HCT116 (cell line): ENCODE results near the gene ZNF524. TPM values are rescaled to one million over a fixed set of nuclear protein-coding genes. Genes with fewer than 3 reads are reported as not detected.

Experiments used
- ATAC-seq: fragments of 200-7000 bp; cut with Tn5 transposase; 2 replicates; pipeline ENCODE4 v1.9.1; 2020; ENCODE audit warnings: mild to moderate bottlenecking, moderate library complexity
- BruUV-seq: library from RNA; stranded (reverse); fragments of 400-500 nt; replicated peaks from 2 replicates; lab custom pipeline; 2021; lab: Mats Ljungman, UMichigan
- CTCF ChIA-PET: fragments of 300-600 bp; sonication (Branson Sonifier 250); formaldehyde crosslinking; loops from one replicate; lab custom pipeline; 2021; ENCODE audit warnings: antibody characterized with exemption; lab: Charles Lee
- POLR2A ChIA-PET: fragments of 300-600, 350-600 bp; sonication (Branson Sonifier 250); formaldehyde crosslinking; loops from one replicate; lab custom pipeline; 2021; ENCODE audit warnings: antibody characterized with exemption; lab: Charles Lee
- RAD21 ChIA-PET, 2 experiments: fragments of 300-600 bp; sonication (Branson Sonifier 250); formaldehyde crosslinking; loops; one replicate each; lab custom pipeline; 2023; ENCODE audit warnings: low total read pairs in 2 of 2; ENCODE audit not compliant: uncharacterized antibody in 2 of 2, unreplicated experiment in 2 of 2, low non-redundant PET in 1 of 2; lab: Charles Lee
- DNase-seq: peaks from one replicate; pipeline ENCODE4 v3.0.0-alpha.2; 2010; ENCODE audit warnings: low read depth, low spot score
- H2AFZ ChIP-seq: fragments of 200-600 bp; shearing (Covaris generic), sonication (generic); 2 replicates; pipeline ENCODE4 v1.6.1; 2017; ENCODE audit warnings: low read depth, mixed run types, mixed read lengths, antibody characterized with exemption, low read length; ENCODE audit not compliant: poor library complexity, severe bottlenecking
- H3K27ac ChIP-seq: 2 replicates; pipeline ENCODE4 v1.5.1; 2012; ENCODE audit warnings: low read depth, low read length
- H3K27me3 ChIP-seq: fragments of 200-600 bp; sonication (generic); 2 replicates; pipeline ENCODE4 v1.6.1; 2016; ENCODE audit warnings: mixed run types, low read length, mixed read lengths; ENCODE audit not compliant: insufficient read depth
- H3K36me3 ChIP-seq, 2 experiments: fragments of 200-500 bp in 1 of 2; fragments of 200-600 bp in 1 of 2; sonication (Bioruptor generic) in 1 of 2; sonication (generic) in 1 of 2; 2 replicates each; pipeline versions ENCODE4 v1.5.1 to v1.6.1; 2014 to 2016; ENCODE audit warnings: low read length in 2 of 2, inconsistent platforms in 1 of 2, mixed read lengths in 1 of 2, mixed run types in 1 of 2; ENCODE audit not compliant: insufficient read depth in 2 of 2, control insufficient read depth in 1 of 2
- H3K4me1 ChIP-seq, 2 experiments: fragments of 200-600 bp in 1 of 2; sonication (generic) in 1 of 2; 2 replicates each; pipeline versions ENCODE4 v1.5.1 to v1.6.1; 2012 to 2017; ENCODE audit warnings: low read length in 2 of 2, inconsistent platforms in 1 of 2, mild to moderate bottlenecking in 1 of 2, mixed read lengths in 1 of 2, mixed run types in 1 of 2, moderate library complexity in 1 of 2; ENCODE audit not compliant: insufficient read depth in 2 of 2, control insufficient read depth in 1 of 2
- H3K4me2 ChIP-seq: fragments of 200-600 bp; sonication (generic); 2 replicates; pipeline ENCODE4 v1.6.1; 2017; ENCODE audit warnings: mixed run types, low read length, mixed read lengths
- H3K4me3 ChIP-seq, 2 experiments: fragments of 200-600 bp in 1 of 2; sonication (generic) in 1 of 2; replicated peaks in 1 of 2; 2 replicates each; pipeline ENCODE4 v1.5.1; 2011 to 2016; ENCODE audit warnings: low read length in 2 of 2, control low read depth in 1 of 2, low read depth in 1 of 2, mild to moderate bottlenecking in 1 of 2, mixed read lengths in 1 of 2, mixed run types in 1 of 2
- H3K79me2 ChIP-seq: fragments of 200-600 bp; sonication (generic); 2 replicates; pipeline ENCODE4 v1.6.1; 2017; ENCODE audit warnings: mild to moderate bottlenecking, mixed run types, low read length, moderate library complexity, mixed read lengths; ENCODE audit not compliant: insufficient read depth
- H3K9ac ChIP-seq: fragments of 200-600 bp; sonication (generic); 2 replicates; pipeline ENCODE4 v1.6.1; 2016; ENCODE audit warnings: low read length, mixed read lengths
- H3K9me2 ChIP-seq: fragments of 200-600 bp; sonication (generic), shearing (Covaris generic); 2 replicates; pipeline ENCODE4 v1.6.1; 2017; ENCODE audit warnings: mixed run types, mild to moderate bottlenecking, moderate library complexity; ENCODE audit not compliant: insufficient read depth
- H3K9me3 ChIP-seq, 2 experiments: fragments of 200-500 bp in 1 of 2; fragments of 200-600 bp in 1 of 2; sonication (Bioruptor generic) in 1 of 2; sonication (generic) in 1 of 2; 2 replicates each; pipeline ENCODE4 v1.6.1; 2014 to 2017; ENCODE audit warnings: low read length in 2 of 2, mixed read lengths in 2 of 2, inconsistent platforms in 1 of 2, low read depth in 1 of 2, mild to moderate bottlenecking in 1 of 2, mixed run types in 1 of 2, moderate library complexity in 1 of 2; ENCODE audit not compliant: control insufficient read depth in 1 of 2, insufficient read depth in 1 of 2
- H4K20me1 ChIP-seq: fragments of 200-600 bp; sonication (generic), shearing (Covaris generic); 2 replicates; pipeline ENCODE4 v1.6.1; 2017; ENCODE audit warnings: mixed run types, mild to moderate bottlenecking, moderate library complexity; ENCODE audit not compliant: insufficient read depth
- CEBPB ChIP-seq: IDR thresholded peaks from 2 replicates; pipeline ENCODE4 v1.6.1; 2012; ENCODE audit warnings: low read depth
- EGR1 ChIP-seq: IDR thresholded peaks from 2 replicates; pipeline ENCODE4 v1.6.1; 2012; ENCODE audit warnings: low read depth
- ELF1 ChIP-seq: IDR thresholded peaks from 2 replicates; pipeline ENCODE4 v1.6.1; 2012; ENCODE audit warnings: low read depth, borderline replicate concordance
- EZH2 ChIP-seq: fragments of 200-600 bp; sonication (generic); IDR thresholded peaks from 2 replicates; pipeline ENCODE4 v1.6.1; 2017; ENCODE audit warnings: antibody characterized with exemption, mixed run types
- EZH2phosphoT487 ChIP-seq: fragments of 200-600 bp; IDR thresholded peaks from 2 replicates; pipeline ENCODE4 v1.6.1; 2018; ENCODE audit warnings: antibody characterized with exemption, borderline replicate concordance
- FOSL1 ChIP-seq: IDR thresholded peaks from 2 replicates; pipeline ENCODE4 v1.6.1; 2012; ENCODE audit warnings: low read depth
- JUND ChIP-seq: IDR thresholded peaks from 2 replicates; pipeline ENCODE4 v1.6.1; 2012
- POLR2A ChIP-seq: IDR thresholded peaks from 2 replicates; pipeline ENCODE4 v1.7.0; 2011; ENCODE audit warnings: borderline replicate concordance; ENCODE audit not compliant: insufficient read depth, insufficient read length; ENCODE audit errors: extremely low read depth
- POLR2AphosphoS5 ChIP-seq: IDR thresholded peaks from 2 replicates; pipeline ENCODE4 v1.6.1; 2011; ENCODE audit warnings: mild to moderate bottlenecking, low read depth, low read length, moderate library complexity
- RAD21 ChIP-seq: IDR thresholded peaks from 2 replicates; pipeline ENCODE4 v1.6.1; 2012; ENCODE audit warnings: low read depth, mild to moderate bottlenecking
- REST ChIP-seq: IDR thresholded peaks from 2 replicates; pipeline ENCODE4 v1.6.1; 2012; ENCODE audit warnings: low read depth
- SIN3A ChIP-seq: IDR thresholded peaks from 2 replicates; pipeline ENCODE4 v1.6.1; 2012; ENCODE audit warnings: low read depth
- SP1 ChIP-seq: IDR thresholded peaks from 2 replicates; pipeline ENCODE4 v1.6.1; 2012; ENCODE audit warnings: low read depth
- SRF ChIP-seq: IDR thresholded peaks from 2 replicates; pipeline ENCODE4 v1.6.1; 2012; ENCODE audit warnings: low read depth
- TCF7L2 ChIP-seq: IDR thresholded peaks from 2 replicates; pipeline ENCODE4 v1.7.0; 2011; ENCODE audit warnings: borderline replicate concordance, inconsistent platforms; ENCODE audit not compliant: insufficient read depth, insufficient read length; ENCODE audit errors: extremely low read depth
- YY1 ChIP-seq: IDR thresholded peaks from 2 replicates; pipeline ENCODE4 v1.6.1; 2011; ENCODE audit warnings: low read length, low read depth, moderate library complexity, mild to moderate bottlenecking; ENCODE audit not compliant: insufficient replicate concordance; ENCODE audit errors: extremely low read depth
- ZBTB33 ChIP-seq: IDR thresholded peaks from 2 replicates; pipeline ENCODE4 v1.6.1; 2011; ENCODE audit warnings: mild to moderate bottlenecking, low read length, moderate library complexity; ENCODE audit not compliant: insufficient replicate concordance; ENCODE audit errors: extremely low read depth
- ZNF274 ChIP-seq: fragments of 200-500 bp; sonication (Bioruptor generic); IDR thresholded peaks from 2 replicates; pipeline ENCODE4 v1.6.1; 2014; ENCODE audit warnings: mild to moderate bottlenecking, low read depth, low read length, inconsistent platforms
- intact Hi-C: fragments of 100-400 bp; cut with micrococcal nuclease; formaldehyde crosslinking; loops from 2 replicates; pipeline ENCODE4 v1.10.0; 2022
- total RNA-seq: library from RNA; stranded (reverse); gene quantifications from one replicate; pipeline ENCODE4 v1.2.1, GENCODE V29; 2021; ENCODE audit not compliant: unreplicated experiment

Gene ZNF524
- total RNA-seq, 1 experiment from 2014 or later = 17.2 TPM

GRCh38 chr19:55615543-55616394, 15.7 kb downstream of the ZNF524 start (continued):
- TF ChIP-seq EZH2phosphoT487 (no peak), ZBTB33 (no peak), POLR2AphosphoS5 (no peak), TCF7L2 (no peak)
- TF ChIP-seq, all 23 proteins: peak for 0

DNA sequence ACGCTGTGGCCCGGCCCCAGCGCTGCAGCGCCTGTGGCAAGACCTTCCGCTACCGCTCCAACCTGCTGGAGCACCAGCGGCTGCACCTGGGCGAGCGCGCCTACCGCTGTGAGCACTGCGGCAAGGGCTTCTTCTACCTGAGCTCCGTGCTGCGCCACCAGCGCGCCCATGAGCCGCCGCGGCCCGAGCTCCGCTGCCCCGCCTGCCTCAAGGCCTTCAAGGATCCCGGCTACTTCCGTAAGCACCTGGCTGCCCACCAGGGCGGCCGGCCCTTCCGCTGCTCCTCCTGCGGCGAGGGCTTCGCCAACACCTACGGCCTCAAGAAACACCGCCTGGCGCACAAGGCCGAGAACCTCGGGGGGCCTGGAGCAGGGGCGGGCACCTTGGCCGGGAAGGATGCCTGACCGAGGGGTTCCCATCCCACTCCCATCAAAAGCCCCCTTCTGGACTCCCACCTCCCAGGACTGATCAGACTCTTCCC, 16.3 kb downstream of the ZNF524 start:
- ATAC-seq = no peak
- TF ChIP-seq ZNF274 (no peak), TCF7L2 (no peak), YY1 (no peak), REST (no peak), EZH2phosphoT487 (no peak), EGR1 (no peak), POLR2A (no peak), SRF (no peak), EZH2 (no peak), FOSL1 (no peak), ELF1 (no peak), SIN3A (no peak), RAD21 (no peak), JUND (no peak), CEBPB (no peak), SP1 (no peak)

More for the DNA sequence above, 16.3 kb downstream of the ZNF524 start:
- BruUV-seq = no TSS peak
- no peaks in the 10 kb centered on the region for H3K27me3 ChIP-seq
- H3K79me2 ChIP-seq = peaks cover under 1% of the 10 kb centered on the region; the same call in 1 of the 2 replicates
- no peak overlapping the region for H3K4me2 ChIP-seq
- H4K20me1 ChIP-seq = no peaks in the 10 kb centered on the region
- no peaks in the 10 kb centered on the region for H3K4me1 ChIP-seq
- intact Hi-C loops = no loop called here
- H3K4me3 ChIP-seq = no peak overlapping the region
- H3K27ac ChIP-seq = no peak overlapping the region
- no peaks in the 10 kb centered on the region for H3K9me2 ChIP-seq
- CTCF ChIA-PET = no interaction called here
- no peak overlapping the region for H3K9ac ChIP-seq
- DNase-seq = no peak
- H2AFZ ChIP-seq = no peak overlapping the region
- peaks cover 0 to 6% of the 10 kb centered on the region in 2 experiments; a peak in 2 of 4 replicates for H3K36me3 ChIP-seq
- RAD21 ChIA-PET = no interaction called here
- POLR2A ChIA-PET = no interaction called here
- H3K9me3 ChIP-seq = no peaks in the 10 kb centered on the region
